Activated CD8-positive, alpha-beta memory T cell treated with anti-CD3 and anti-CD28 coated beads, Interleukin-2, amount 50 U/mL, for 24 hours (primary cell): ENCODE results near the gene C3orf70.

Experiments
- DNase-seq: peaks from one replicate; pipeline ENCODE4 v3.0.0-alpha.2; 2020; ENCODE audit errors: extremely low read depth

Gene C3orf70

GRCh38 chr3:185152410-185153170 is at the start of gene C3orf70:
Gene C3orf70 (minus strand): TSS chr3:185153060. CDS start chr3:185152823, 237 bp downstream.
- no peak for DNase-seq

GRCh38 chr3:185200639-185201038 is 47.8 kb upstream of the C3orf70 start:
- DNase-seq, result no peak

GRCh38 chr3:185199671-185200070 is 46.8 kb upstream of the C3orf70 start:
- DNase-seq, result no peak

GRCh38 chr3:185199206-185199605 is 46.3 kb upstream of the C3orf70 start:
- DNase-seq, result no peak

GRCh38 chr3:185197068-185197467 is 44.2 kb upstream of the C3orf70 start:
- no peak for DNase-seq

- no peak for DNase-seq
Measured at GRCh38 chr3:185195652-185196051, 42.8 kb upstream of the C3orf70 start.

- no peak for DNase-seq
Measured at GRCh38 chr3:185188816-185189215, 36.0 kb upstream of the C3orf70 start.

- DNase-seq, result no peak
Measured at GRCh38 chr3:185187391-185187790, 34.5 kb upstream of the C3orf70 start.

GRCh38 chr3:185176750-185177359 is 24.0 kb upstream of the C3orf70 start:
- DNase-seq, result peak; percentile 5

- no peak for DNase-seq
Measured at GRCh38 chr3:185175370-185175987, 22.6 kb upstream of the C3orf70 start.

GRCh38 chr3:185172086-185173049 is 19.5 kb upstream of the C3orf70 start:
- DNase-seq, result no peak

GRCh38 chr3:185164428-185165217 is 11.8 kb upstream of the C3orf70 start:
- DNase-seq, result no peak

GRCh38 chr3:185162634-185163033 is 9.8 kb upstream of the C3orf70 start:
- no peak for DNase-seq

GRCh38 chr3:185161761-185162160 is 8.9 kb upstream of the C3orf70 start:
- no peak for DNase-seq

- DNase-seq, result no peak
Measured at GRCh38 chr3:185157347-185157746, 4.5 kb upstream of the C3orf70 start.

GRCh38 chr3:185155678-185156077 is 2.8 kb upstream of the C3orf70 start:
- DNase-seq, result no peak

- no peak for DNase-seq
Measured at GRCh38 chr3:185153861-185154629, 1.2 kb upstream of the C3orf70 start.

GRCh38 chr3:185153171-185153771 is 411 bp upstream of the C3orf70 start:
- DNase-seq, result no peak

- no peak for DNase-seq
Measured at GRCh38 chr3:185151964-185152409, 873 bp downstream of the C3orf70 start.
